SK-N-DZ (cell line): ENCODE data around the gene CASK.
"Not testable (repeated sequence)": the region's sequence is repeated elsewhere in the genome, so short reads cannot be mapped to it uniquely, and the experiment has no call there.

Source experiments
- DNase-seq: peaks from one replicate; pipeline ENCODE4 v3.0.0-alpha.2; 2015; ENCODE audit warnings: low spot score

Gene CASK

DNA sequence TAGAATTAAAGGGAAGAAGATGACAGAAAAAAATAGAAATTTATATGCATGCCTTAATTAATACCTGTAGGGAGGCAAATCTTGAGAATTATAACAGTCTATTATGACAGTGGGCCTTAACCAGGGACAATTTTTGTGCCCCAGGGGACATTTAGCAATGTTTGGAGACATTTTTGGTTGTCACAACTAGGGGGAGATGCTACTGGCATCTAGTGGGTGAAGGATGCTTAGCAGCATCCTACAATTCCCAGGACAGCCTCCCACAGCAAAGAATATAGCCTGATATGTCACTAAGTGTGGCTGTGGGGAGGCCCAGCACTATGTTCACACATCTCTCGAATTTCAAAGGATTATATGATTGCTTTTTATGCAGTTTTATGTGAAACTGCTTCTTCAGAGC is 188.8 kb downstream of the CASK start:
- peak; percentile 3 for DNase-seq

DNA sequence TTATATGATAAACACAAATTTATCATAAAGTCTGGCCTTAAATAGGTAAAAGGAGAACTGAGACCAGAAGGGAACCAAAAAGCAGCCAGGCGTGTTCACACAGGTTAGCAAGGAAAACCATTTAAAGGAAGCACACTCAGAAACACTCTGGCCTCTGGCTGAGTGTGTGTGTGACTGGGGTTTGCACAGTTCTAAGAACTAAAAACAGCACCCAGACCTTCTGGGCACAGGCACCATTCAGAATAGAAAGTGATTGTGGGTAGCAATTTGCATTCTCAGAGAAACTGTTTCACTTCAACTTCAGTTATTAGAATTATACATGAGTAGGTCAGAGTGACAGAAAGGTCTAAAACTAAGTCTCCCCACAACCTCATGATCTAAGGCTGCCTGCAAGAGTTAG is 189.4 kb downstream of the CASK start:
- DNase-seq, result no peak

DNA sequence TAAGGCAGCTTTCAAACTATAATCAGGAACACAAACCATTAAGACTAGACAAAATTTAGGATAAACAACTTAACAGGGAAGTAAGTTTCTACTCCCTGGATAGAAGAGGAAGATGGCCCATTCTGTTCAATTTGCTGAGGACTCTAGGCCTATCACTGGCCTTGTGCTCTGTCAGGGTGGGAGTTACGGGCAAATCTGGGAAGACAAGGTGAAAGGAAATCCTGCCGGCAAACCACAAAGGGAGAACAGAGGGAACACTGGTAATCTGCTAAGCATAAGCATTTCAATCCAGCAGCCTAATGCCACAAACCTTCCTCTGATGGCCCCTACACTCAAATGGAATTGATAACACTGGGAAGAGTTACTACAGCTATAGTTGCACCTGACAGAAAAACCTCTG is 191.1 kb downstream of the CASK start:
- no peak for DNase-seq

DNA sequence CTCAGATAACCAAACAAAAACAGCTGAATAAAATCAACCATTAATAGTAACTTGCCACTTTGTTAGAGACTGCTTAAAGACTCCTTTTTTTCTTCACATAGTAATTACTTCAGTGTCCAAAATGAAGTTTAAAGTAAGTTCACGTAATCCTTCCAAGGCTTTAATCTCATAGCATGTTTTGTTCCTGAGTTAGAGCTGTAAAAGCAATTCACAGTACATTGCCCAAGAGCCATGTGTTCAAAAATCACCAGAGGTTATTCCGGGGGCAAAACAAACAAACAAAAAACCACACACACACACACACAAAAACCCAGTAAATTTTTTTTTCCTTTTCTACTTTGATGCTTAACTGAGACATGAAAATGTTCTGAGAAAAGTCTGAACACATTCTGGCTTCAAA is 193.3 kb downstream of the CASK start:
- no peak for DNase-seq

DNA sequence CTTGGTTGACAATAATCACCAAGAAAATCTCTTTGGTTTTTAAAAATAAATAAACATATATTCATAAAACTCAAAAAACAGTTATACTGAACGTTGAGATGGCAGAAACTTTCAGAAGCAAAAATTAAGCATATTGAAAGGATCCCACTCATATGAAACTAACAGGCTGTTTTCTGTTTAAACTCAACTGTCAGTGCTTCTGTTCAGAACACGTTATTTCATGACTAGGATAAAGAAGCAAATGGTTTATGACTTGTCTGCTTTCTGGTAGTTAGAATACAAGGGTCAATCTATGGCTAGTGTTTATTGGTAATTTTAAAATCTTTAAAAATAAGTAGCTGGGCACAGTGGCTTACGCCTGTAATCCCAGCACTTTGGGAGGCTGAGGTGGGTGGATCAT is 195.2 kb downstream of the CASK start:
- DNase-seq, result no peak

DNA sequence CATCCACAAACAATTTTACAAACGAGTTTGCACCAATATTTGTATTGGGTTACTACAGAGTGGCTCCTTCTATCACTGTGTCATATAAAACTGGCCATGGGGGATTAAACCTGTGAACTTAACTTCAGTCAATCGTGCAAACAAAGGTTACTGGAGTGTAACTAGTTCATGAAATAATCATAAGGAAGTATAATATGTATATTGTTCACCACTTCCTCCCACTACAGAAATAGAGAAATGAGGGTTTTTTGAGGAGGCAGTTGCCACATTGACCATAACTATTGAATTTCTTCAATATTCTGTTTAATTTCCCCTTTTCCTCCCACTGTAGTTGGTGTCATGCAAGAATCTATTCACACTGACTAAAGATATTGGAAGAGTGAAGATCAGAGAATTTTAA is 199.5 kb downstream of the CASK start, which contains the start of gene GPR82:
Gene GPR82, plus strand, starts transcription at position 356 of the 400 bp plus-strand sequence. CDS start 2,846 bp downstream, outside the sequence.
- no peak for DNase-seq

DNA sequence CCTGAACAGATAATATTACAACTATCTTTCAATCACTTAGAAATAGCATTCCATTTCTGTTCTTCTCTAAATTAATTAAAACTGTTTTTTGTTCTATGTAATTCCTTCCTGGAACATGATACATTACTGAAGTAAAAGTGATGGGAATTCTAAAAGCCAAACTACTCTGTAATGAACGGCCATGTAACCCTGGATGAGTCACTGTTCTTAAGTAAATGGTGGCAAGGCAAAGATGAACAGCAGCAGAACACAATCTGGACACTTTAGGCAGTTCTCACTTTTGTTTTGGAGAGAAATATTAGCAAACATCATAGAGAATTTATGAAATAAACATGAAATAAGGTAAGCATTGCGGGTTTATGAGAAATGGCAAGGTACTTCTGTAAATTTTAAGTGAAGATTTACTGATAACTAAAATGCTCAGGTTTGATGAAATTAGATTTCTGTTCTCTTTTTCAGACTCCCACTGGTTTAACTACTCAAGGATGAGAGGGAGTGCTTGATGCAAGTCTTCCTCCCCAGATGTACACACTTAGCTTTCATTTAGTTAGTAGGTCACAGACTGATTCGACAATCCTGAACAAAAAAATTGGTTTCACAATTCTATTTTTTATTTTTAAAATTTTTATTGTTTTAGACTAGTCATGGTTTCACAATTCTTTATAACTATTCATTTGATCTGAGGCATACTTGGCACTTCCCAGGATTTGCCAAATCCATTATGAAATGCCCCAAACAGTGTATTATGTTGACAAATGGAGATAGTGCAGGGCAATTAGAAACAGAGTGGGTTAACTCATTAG is 200.3 kb downstream of the CASK start:
- no peak for DNase-seq

DNA sequence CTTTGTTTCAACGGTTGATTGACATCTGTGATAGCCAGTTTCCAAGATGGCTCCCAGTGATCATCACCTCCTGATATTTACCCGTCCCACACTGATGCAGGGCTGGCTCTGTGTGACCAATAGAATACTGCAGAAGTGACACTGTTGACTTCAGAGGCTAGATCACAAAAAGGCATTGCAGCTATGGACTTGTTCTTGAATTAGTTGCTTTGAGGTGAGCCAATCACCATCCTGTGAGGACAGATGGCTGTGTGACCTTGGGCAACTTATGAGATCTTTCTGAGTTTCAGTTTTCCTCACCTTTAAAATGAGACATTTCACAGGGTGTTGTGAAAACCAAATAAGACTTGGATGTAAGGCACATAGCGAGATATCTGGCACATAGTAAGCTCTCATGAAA is 201.1 kb downstream of the CASK start:
- no peak for DNase-seq

DNA sequence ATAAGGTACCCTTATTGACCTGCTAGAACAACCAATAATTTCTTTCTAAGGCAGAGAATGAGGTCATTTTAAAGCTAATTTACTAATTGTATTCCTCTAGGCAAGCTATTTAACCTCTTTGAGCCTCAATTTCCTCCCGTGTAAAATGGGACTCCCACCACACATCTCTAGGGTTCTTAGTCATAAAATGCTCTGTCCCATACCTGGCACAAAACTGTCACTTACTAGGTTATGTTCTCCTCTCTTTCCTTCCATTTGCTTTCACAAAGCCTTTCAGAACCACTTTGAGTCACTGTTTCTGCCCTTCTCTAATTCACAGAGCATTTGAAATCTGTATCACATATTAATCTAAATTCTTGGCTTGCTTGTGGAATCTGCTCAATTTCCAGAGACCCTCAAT is 201.8 kb downstream of the CASK start:
- DNase-seq, result no peak

DNA sequence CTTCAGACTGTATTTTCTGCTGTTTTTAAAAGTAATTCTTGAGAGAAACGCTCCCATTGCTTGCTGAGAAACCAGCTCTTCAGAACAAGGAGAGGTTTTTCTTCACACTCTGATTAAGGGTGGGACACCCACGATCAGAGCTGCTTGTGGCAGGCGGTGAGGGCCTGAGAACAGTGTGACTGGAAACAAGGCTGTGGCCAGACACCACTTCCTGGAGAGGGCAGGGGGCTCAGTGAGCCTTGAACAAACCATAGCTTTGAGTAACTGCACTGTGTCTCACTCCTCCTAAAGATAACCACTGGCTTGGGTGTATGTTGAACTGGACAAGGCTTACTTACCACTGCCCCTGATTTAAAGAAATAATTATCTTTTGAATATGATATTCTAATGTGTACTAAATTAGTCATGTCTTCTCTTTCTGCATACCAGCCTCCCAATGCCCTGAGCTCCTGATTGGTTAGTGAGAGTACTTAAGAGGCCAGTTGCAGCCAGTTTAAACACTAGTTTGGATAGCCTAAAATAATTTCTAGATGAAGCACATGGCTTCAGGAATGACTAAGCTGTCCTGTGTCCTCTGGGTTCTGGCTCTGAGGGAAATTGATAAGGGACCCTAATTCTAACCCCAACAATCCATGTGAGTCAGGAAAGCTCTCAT is 203.1 kb downstream of the CASK start:
- no peak for DNase-seq

DNA sequence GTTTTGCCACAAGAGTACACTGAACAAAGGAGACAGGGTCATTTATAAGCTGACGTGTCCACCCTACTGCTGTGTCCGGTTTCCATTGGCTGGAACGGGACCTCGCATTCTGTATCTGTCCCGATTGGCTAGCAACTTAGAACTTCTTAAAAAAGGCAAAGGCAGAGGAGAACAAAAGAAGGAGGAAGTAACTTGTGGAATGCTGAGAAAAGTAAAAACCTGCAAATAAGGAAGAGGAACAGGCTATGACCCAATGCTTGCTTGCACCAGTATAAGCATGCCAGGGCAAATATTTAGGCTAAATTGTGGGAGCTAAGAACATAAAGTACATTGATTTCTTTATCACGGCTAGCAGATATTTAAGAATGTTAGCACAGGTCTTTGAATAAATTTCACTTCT is 203.7 kb downstream of the CASK start:
- DNase-seq, result not testable (repeated sequence)

DNA sequence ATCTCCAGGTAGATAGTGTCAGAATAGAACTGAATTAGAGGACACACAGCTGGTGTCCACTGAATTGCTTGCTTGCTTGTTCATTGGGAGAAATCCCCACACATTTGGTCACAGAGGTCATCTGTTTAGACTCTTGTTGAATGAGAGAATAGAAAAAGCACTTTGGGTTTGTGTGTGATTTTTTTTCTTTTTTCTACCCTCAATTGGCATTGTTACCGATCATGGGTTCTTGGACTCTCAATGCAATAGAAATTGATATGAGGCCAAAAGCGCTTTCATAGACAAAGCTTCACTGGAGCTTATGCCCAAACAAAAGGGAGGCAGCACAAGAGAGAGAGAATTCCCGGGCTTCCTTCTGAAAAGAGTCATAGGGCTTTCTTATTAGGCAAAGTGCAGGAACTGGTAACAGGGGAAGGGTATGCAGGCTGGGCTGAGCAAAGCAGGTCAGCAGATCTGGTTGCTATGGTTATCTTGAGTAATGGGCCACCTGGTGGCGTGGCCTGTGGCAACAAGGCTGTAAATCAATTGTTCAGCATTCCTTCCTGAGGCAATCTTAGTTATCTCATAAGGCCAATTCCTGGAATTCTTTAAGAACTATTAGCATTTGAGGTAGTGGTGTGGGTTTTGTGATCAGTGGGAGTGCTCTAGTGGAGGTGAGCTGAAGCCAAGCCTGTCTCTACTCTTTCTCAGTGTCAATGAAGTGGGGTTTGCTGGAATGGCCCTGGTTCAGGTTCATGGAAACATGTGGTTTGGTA is 204.7 kb downstream of the CASK start:
- no peak for DNase-seq

DNA sequence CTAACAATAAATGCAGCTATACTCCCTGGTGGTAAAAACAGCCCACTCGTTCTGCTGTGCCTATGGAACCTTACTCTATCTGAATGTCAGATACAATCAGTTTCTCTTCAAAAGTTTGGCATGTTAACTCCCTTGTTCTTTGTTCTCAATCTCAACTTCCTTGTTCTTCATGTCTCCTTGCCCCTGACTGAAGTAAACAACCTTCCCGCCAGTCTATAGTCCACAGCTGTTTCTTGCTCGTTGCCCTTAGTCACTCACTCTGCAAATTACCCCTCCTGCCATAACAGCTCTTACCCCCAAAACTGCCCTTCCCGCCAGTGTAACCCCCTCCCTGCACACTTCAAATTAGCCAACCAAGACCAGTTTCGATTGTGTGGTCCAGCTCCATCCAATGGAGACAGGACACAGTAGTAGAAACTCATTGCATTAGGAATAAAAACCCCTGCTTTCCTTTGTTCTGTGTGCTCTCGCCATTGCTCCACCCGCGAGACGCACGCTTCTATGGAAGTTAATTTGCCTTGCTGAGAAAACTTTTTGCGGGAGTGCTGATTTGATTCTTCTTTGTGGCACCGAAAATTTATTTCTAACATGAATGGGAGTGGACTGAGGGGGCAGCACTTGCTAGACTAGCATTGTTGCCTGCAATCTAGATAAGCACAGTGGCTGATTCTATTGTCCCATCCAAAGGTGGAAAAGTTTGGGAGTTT is 206.4 kb downstream of the CASK start:
- no peak for DNase-seq

DNA sequence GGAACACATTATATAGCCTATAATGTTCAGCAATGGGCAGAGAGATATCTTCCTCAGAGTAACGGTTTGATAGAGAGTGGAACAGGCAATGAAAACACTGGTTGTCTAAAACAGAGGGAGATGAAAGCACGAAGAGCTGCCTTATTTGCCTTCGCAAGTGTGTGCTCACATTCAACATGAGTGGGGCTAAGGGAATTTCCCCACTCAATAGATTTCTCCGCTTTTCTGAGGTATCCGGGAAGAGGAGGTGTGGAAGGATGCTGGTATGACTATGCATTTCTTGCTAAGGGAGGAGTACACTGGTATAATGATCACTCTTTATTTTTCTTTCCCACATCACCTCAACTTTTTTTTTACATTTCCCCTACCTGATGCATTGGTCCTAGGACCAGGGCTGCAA is 207.1 kb downstream of the CASK start:
- no peak for DNase-seq

DNA sequence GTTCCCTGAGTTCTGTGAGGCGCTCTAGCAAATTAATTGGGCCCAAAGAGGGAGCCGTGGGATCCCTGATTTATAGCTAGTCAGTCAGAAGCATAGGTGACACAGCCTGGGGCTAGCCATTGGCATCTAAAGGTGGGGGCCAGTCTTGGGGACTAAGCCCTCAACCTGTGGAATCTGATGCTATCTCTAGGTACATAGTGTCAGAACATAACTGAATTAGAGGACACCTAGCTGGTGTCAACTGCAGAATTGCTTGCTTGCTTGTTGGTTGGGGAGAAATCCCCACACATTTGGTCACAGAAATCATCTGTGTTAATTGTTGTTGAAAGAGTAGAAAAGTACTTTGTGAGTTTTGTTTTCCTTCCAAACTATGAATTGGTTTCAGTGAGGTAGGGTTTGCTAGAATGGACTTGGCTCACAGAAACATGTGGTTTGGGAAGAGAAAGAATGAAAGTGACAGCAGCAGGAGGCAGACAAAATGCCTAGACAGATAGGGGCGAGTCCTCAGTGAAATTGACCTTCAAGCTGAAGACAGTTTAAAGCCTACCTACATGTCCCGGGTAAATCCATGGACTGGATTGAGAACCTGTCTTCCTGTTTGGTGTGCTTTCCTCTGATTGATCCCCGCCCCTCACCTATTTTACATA is 212.2 kb downstream of the CASK start:
- no peak for DNase-seq

DNA sequence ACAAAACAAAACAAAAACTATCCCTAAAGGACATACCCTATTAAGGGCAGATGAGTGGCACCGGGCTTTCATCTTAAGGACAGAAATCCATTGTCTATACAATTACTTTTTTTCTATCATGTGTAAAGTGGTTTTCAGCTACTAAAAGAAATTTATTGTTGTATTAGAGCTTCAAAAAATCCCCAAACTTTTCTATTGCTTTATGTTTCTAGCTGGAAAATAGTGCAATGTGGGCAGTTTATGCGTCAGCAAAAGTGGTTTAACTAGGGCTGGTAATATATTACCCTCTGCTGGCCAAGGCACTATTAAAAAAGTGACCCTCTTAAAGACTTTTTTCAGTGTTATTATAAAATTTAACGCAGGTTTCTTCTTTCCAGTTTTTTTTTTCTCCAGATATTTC is 214.9 kb downstream of the CASK start:
- DNase-seq, result no peak

DNA sequence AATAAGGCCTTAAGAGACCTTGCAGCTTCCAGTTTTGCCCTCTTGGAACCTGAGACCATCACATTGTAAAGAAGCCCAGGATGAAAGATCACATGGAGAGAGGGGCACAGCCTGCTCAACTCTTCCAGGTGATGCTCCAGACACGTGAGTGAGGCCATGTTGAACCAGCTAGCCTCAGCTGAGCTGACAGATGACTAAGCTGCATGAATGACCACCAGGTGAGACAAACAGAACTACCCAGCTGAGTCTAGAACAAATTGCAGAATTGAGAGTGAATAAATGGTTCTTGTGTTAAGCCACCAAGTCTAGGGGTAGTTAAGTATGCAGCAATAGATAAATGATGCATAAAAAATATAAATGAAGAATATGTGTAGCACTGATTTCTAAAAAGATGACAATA is 216.1 kb downstream of the CASK start:
- no peak for DNase-seq

DNA sequence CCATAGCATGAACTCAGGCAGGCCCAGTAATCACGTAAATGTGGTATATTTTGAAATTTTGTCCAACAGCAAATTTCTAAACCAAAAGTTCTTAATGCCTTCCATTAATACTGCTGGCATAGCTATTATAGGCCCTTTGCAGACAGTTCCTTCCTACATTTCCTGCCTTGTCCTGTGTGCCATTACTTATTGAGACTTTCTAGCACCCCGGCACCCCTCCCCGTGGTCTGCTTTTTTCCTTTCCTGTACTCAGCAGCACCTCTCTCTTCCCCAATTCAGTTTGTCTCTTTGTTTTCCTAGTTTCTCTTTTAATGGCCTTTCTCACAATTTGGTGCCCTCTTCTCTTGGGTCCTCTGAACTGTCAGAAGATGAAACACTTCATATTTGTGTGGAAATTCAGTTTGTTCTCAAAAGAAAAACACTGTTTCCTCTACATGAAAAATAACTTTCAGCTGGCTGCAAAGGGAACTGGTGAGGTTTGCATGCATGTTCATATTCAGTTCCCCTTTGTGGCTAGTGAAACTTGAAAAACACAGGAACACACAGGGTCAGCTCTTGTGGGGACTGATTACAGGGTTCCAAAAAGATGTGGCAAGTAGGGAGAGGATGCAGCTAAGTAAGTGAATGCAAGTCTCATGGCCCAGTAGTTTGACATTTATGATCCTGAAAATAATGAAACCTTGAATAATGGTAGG is 217.5 kb downstream of the CASK start:
- no peak for DNase-seq

DNA sequence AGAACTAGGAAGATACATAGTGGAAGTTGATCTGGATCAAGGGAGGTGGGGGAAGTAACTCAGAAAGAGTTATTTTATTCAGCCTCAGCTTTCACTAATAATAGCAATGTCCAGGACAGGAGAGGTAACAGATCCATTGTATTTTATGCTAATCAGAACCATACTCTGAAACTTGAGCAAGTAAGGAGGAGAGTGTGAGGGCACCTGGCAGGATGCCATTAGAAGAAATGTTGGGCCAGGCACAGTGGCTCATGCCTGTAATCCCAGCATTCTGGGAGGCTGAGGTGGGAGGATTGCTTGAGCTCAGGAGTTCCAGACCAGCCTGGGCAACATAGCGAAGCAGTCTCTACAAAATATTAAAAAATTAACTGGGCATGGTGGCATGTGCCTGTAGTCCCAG is 218.3 kb downstream of the CASK start:
- no peak for DNase-seq

DNA sequence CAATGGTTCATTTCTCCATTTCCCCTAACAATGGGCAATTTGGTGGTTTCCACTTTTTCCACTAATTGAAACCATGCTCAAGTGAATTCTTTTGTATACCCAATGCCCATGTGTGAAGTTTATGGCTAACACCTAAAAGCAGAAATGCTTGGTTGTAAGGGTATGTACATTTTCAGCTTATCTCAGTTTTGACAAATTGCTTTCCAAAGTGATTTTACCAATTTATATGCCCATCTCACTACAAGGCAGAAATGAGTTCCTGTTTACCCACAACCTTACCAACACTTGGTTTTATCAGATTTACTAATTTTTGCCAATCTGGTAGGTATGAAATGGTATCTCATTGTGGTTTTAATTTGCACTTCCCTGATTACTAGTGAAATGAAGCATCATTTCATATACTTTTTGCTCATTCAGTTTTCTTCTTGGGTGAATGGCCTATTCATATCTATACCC is 219.8 kb downstream of the CASK start:
- DNase-seq, result no peak

DNA sequence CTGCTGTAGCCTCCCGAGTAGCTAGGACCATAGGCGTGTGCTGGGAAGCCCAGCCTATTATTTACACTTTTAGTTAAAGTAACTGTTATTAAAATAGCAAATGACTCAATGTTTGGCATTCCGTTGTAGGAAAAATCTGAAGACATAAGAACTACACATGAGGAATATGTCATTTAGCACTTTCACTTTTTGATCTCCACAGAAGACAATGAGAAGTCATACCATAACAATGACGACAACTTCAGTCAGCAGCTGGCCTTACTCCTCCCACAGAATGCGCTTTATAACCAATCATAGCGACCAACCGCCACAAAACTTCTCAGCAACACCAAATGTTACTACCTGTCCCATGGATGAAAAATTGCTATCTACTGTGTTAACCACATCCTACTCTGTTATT is 227.9 kb downstream of the CASK start:
- no peak for DNase-seq
